ENCODE data around the gene OSBPL9. TPM values are rescaled to one million over a fixed set of nuclear protein-coding genes. Genes with fewer than 3 reads are reported as not detected.
A peak's percentile ranks its signal among the peaks of the same experiment; 100 is the strongest.

OSBPL9 gene
- total RNA-seq, 3 donors from 2014 or later, result 44.2 to 51.5 (median 50.7) TPM

DNA sequence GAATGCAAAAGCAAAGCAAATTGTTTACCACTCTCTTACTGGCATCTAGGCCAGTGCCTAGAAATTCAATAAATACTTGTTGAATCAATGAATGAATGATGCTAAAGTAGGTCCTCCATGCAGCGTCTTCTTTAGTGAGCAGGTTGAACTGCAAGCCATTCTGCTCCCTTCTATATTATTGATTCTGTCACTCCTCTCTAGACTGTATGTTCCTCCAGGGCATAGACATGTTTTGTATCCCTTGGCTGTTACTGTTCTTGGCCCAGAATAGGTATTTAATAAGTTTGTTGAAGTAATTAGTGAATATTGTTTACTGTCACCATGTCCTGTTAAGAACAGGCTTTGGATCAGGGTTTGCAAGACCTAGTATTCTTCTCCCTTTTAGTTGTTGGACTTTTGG, 43.7 kb downstream of the OSBPL9 start:
- intact Hi-C loops (cut with DNase I, micrococcal nuclease), result no loop called here
- no peak for ATAC-seq
- Histone ChIP-seq H3K4me1 (ENCODE audit: low read depth) (no peaks in the 10 kb centered on the region), H3K36me3 (ENCODE audit: low read depth) (no peaks in the 10 kb centered on the region), H3K4me3 (no peak overlapping the region), H3K9me3 (no peaks in the 10 kb centered on the region)
- TF ChIP-seq CTCF (IDR thresholded peaks at IDR 0.05), result no peak
- DNase-seq, result no peak

GRCh38 chr1:51661081-51661518, 44.2 kb downstream of the OSBPL9 start:
- intact Hi-C loops (cut with DNase I, micrococcal nuclease), result no loop called here
- no peaks in the 10 kb centered on the region for H3K4me1 ChIP-seq (ENCODE audit: low read depth)

DNA sequence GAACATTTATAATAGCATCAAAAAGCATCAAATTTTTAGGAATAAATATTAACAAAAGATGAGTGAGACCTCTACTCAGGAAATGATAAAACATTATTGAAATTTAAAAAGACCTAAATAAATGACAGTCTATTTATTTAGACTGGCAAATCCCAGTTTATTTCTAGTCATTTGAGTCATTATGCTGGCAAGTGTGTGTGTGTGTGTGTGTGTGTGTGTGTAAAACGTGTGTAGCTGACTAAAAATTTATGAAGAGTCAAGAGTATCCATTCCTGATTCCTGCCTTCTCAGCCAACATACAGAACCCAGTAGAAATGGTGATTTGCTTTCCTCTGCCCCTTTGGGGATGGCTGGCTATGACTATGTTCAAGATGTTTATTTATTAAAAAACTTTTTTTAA, 46.2 kb downstream of the OSBPL9 start:
- H3K4me3 ChIP-seq, result no peak overlapping the region
- TF ChIP-seq CTCF (IDR thresholded peaks at IDR 0.05), result no peak
- intact Hi-C loops (cut with DNase I, micrococcal nuclease), result no loop called here
- no peaks in the 10 kb centered on the region for H3K9me3 ChIP-seq
- H3K36me3 ChIP-seq (ENCODE audit: low read depth), result no peaks in the 10 kb centered on the region
- no peaks in the 10 kb centered on the region for H3K4me1 ChIP-seq (ENCODE audit: low read depth)
- DNase-seq, result no peak
- ATAC-seq, result no peak

More at GRCh38 chr1:51661081-51661518, 44.2 kb downstream of the OSBPL9 start:
- H3K36me3 ChIP-seq (ENCODE audit: low read depth), result no peaks in the 10 kb centered on the region
- H3K9me3 ChIP-seq, result no peaks in the 10 kb centered on the region
- H3K4me3 ChIP-seq, result no peak overlapping the region
- no peak for TF ChIP-seq CTCF (IDR thresholded peaks at IDR 0.05)
- ATAC-seq (peak; percentile 49), DNase-seq (no peak)

GRCh38 chr1:51663721-51664120, 46.8 kb downstream of the OSBPL9 start:
- H3K4me1 ChIP-seq (ENCODE audit: low read depth), result no peaks in the 10 kb centered on the region

GRCh38 chr1:51664421-51665240, 47.7 kb downstream of the OSBPL9 start:
- DNase-seq, result no peak
- TF ChIP-seq CTCF (IDR thresholded peaks at IDR 0.05), result no peak
- intact Hi-C loops (cut with DNase I, micrococcal nuclease), result no loop called here
- no peaks in the 10 kb centered on the region for H3K4me1 ChIP-seq (ENCODE audit: low read depth)
- H3K9me3 ChIP-seq, result no peaks in the 10 kb centered on the region
- no peak for ATAC-seq
- H3K36me3 ChIP-seq (ENCODE audit: low read depth), result no peaks in the 10 kb centered on the region
- no peak overlapping the region for H3K4me3 ChIP-seq

More at GRCh38 chr1:51663721-51664120, 46.8 kb downstream of the OSBPL9 start:
- intact Hi-C loops (cut with DNase I, micrococcal nuclease), result no loop called here
- ATAC-seq (no peak), DNase-seq (no peak)
- no peaks in the 10 kb centered on the region for H3K36me3 ChIP-seq (ENCODE audit: low read depth)
- H3K4me3 ChIP-seq, result no peak overlapping the region
- TF ChIP-seq CTCF (IDR thresholded peaks at IDR 0.05), result no peak
- no peaks in the 10 kb centered on the region for H3K9me3 ChIP-seq
